KMS-11 (cell line): ENCODE measurements around the gene CSNK1A1.

Experiments
- H2AFZ ChIP-seq: fragments of 200-600 bp; sonication (generic); 2 replicates; pipeline ENCODE4 v1.6.1; 2016; ENCODE audit warnings: antibody characterized with exemption, mixed run types, low read depth
- H3K27ac ChIP-seq: fragments of 200-600 bp; sonication (generic); 2 replicates; pipeline ENCODE4 v1.6.1; 2016; ENCODE audit warnings: mild to moderate bottlenecking, mixed run types
- H3K27me3 ChIP-seq: fragments of 200-600 bp; sonication (generic); 2 replicates; pipeline ENCODE4 v1.6.1; 2017; ENCODE audit warnings: mild to moderate bottlenecking, low read depth, mixed run types, moderate library complexity; ENCODE audit not compliant: insufficient read depth
- H3K36me3 ChIP-seq: fragments of 200-600 bp; sonication (generic); 2 replicates; pipeline ENCODE4 v1.6.1; 2017; ENCODE audit warnings: mild to moderate bottlenecking, mixed run types; ENCODE audit not compliant: insufficient read depth
- H3K4me1 ChIP-seq: fragments of 200-600 bp; sonication (generic); 2 replicates; pipeline ENCODE4 v1.6.1; 2016; ENCODE audit warnings: mild to moderate bottlenecking, low read depth, mixed run types; ENCODE audit not compliant: poor library complexity, severe bottlenecking
- H3K4me2 ChIP-seq: fragments of 200-600 bp; sonication (generic); 2 replicates; pipeline ENCODE4 v1.7.0; 2016; ENCODE audit warnings: mild to moderate bottlenecking, mixed run types
- H3K4me3 ChIP-seq: fragments of 200-600 bp; sonication (generic); IDR thresholded peaks from 2 replicates; pipeline ENCODE4 v1.6.1; 2017; ENCODE audit warnings: low read depth, low read length, mixed read lengths; ENCODE audit not compliant: insufficient read depth
- H3K79me2 ChIP-seq: fragments of 200-600 bp; sonication (generic); 2 replicates; pipeline ENCODE4 v1.6.1; 2016; ENCODE audit warnings: low read depth, mixed run types; ENCODE audit not compliant: insufficient read depth
- H3K9ac ChIP-seq: fragments of 200-600 bp; sonication (generic); 2 replicates; pipeline ENCODE4 v1.6.1; 2016; ENCODE audit warnings: mild to moderate bottlenecking, mixed run types
- H4K20me1 ChIP-seq: fragments of 200-600 bp; sonication (generic); 2 replicates; pipeline ENCODE4 v1.6.1; 2016; ENCODE audit warnings: mild to moderate bottlenecking, mixed run types; ENCODE audit not compliant: insufficient read depth
- TF ChIP-seq, protein P1 (sequence below): fragments of 200-600 bp; sonication (generic); conservative IDR thresholded peaks from 2 replicates; pipeline ENCODE4 v1.6.1; 2017; ENCODE audit warnings: low read depth, mild to moderate bottlenecking, antibody characterized with exemption, low read length, moderate library complexity, mixed read lengths

The CSNK1A1 gene

DNA sequence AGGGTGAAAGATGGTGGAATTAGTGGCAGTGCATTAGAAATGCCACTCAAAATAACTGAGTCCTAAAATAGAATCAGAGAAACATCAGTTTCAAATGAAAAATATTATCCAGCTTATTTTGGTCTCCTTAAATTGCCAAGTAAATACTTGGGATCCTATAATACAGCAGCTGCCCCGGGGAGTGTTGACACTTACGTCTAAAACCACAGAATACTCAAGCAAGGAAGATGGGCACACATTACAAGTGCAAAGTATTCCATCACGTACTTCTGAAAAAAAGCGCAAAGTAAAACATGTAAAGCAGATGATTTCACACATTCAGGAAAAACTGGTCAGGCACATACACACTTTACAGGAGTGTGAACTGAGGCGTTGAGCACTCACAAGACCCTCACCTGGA, 27.7 kb upstream of the CSNK1A1 start:
- Histone ChIP-seq H2AFZ (no peak overlapping the region), H3K4me1 (no peaks in the 10 kb centered on the region), H3K27ac (no peak overlapping the region), H3K9ac (no peak overlapping the region), H3K36me3 (no peaks in the 10 kb centered on the region), H4K20me1 (no peaks in the 10 kb centered on the region), H3K4me2 (no peak overlapping the region), H3K4me3 (no peak overlapping the region), H3K27me3 (no peaks in the 10 kb centered on the region), H3K79me2 (no peaks in the 10 kb centered on the region)
- TF ChIP-seq, protein P1, sequence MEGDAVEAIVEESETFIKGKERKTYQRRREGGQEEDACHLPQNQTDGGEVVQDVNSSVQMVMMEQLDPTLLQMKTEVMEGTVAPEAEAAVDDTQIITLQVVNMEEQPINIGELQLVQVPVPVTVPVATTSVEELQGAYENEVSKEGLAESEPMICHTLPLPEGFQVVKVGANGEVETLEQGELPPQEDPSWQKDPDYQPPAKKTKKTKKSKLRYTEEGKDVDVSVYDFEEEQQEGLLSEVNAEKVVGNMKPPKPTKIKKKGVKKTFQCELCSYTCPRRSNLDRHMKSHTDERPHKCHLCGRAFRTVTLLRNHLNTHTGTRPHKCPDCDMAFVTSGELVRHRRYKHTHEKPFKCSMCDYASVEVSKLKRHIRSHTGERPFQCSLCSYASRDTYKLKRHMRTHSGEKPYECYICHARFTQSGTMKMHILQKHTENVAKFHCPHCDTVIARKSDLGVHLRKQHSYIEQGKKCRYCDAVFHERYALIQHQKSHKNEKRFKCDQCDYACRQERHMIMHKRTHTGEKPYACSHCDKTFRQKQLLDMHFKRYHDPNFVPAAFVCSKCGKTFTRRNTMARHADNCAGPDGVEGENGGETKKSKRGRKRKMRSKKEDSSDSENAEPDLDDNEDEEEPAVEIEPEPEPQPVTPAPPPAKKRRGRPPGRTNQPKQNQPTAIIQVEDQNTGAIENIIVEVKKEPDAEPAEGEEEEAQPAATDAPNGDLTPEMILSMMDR = no peak

DNA sequence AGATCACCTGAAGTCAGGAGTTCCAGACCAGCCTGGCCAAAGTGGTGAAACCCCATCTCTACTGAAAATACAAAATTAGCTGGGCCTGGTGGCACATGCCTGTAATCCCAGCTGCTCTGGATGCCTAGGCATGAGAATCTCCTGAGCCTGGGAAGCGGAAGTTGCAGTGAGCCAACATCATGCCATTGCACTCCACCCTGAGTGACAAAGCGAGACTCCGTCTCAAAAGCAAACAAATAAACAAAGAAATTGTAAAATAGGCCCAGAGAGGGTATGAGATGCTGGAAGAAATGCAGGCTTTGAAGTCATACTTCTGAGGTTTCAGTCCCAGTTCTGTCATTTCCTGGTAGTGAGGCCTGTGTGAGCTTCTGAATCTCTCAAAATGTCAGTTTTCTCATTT, 24.8 kb upstream of the CSNK1A1 start:
- H3K4me3 ChIP-seq = no peak overlapping the region
- no peaks in the 10 kb centered on the region for H3K4me1 ChIP-seq
- H3K27me3 ChIP-seq = no peaks in the 10 kb centered on the region
- no peaks in the 10 kb centered on the region for H3K36me3 ChIP-seq
- TF ChIP-seq, protein P1 = no peak
- no peak overlapping the region for H3K27ac ChIP-seq
- H3K79me2 ChIP-seq = no peaks in the 10 kb centered on the region
- no peaks in the 10 kb centered on the region for H4K20me1 ChIP-seq
- no peak overlapping the region for H2AFZ ChIP-seq
- H3K4me2 ChIP-seq = no peak overlapping the region
- H3K9ac ChIP-seq = no peak overlapping the region

DNA sequence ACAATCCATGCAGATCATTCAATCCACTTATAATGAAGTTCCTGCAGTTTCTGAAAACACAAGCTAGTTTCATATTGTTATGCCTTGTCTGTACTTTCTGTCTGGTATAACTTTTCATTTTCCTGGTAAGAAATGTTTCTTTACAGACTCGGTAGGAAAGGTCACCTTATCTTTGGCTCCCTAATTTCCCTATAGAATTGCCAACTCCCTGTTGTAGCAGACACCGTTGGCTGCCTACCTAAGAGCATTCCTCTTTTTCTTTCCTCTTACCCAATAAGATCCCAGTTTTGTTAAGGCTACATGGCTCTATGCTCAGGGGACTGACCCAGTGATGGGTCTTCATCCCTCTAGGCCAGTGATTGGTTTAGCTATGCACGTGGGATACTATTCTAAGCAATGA, 23.9 kb upstream of the CSNK1A1 start:
- Histone ChIP-seq H3K4me1 (no peaks in the 10 kb centered on the region), H3K27me3 (no peaks in the 10 kb centered on the region), H4K20me1 (no peaks in the 10 kb centered on the region), H3K79me2 (no peaks in the 10 kb centered on the region), H3K36me3 (no peaks in the 10 kb centered on the region), H3K4me3 (no peak overlapping the region), H2AFZ (no peak overlapping the region), H3K9ac (no peak overlapping the region), H3K4me2 (no peak overlapping the region), H3K27ac (no peak overlapping the region)
- TF ChIP-seq, protein P1 = no peak

DNA sequence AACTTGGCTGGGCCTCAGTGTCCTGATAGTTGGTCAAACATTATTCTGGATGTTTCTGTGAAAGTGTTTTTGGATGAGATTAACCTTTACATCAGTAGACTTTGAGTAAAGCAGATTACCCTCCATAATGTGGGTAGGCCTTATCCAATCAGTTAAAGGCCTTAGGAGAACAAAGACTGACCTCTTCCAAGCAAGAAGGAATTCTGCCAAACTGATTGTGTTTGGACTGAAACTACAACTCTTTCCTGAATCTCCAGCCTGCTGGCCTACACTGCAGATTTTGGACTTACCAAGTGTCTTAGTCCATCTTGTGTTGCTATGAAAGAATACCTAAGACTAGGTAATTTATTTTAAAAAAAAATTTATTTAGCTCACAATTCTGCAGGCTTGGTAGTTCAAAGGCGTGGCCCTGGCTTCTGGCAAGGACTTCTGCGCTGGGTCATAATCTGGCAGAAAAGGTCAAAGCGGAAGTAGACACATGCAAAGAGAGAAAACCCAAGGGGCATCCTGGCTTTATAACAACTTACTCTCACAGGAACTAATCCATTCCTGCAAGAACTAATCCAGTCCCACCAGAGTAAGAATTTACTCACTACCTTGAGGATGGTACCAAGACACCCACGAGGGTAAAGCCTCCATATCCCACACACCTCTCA, 21.5 kb upstream of the CSNK1A1 start:
- Histone ChIP-seq H3K4me2 (no peak overlapping the region), H3K27ac (no peak overlapping the region), H3K9ac (no peak overlapping the region), H3K79me2 (no peaks in the 10 kb centered on the region), H3K4me3 (no peak overlapping the region), H4K20me1 (no peaks in the 10 kb centered on the region), H3K4me1 (no peaks in the 10 kb centered on the region), H2AFZ (no peak overlapping the region), H3K27me3 (no peaks in the 10 kb centered on the region), H3K36me3 (no peaks in the 10 kb centered on the region)
- TF ChIP-seq, protein P1 = no peak
